Caki2 (cell line): ENCODE results near the gene ZNF536. TPM values are rescaled to one million over a fixed set of nuclear protein-coding genes. Genes with fewer than 3 reads are reported as not detected.
"Not testable (repeated sequence)": the region's sequence is repeated elsewhere in the genome, so short reads cannot be mapped to it uniquely, and the experiment has no call there.

Source experiments
- DNase-seq: peaks from one replicate; pipeline ENCODE4 v3.0.0-alpha.2; 2015; ENCODE audit warnings: low read depth
- in situ Hi-C: cut with HindIII; loops from 2 replicates; pipeline ENCODE4 v1.10.0; 2016; ENCODE audit warnings: low sequenced_read_pairs, low pct_unique_long_range_greater_than_20kb, mixed read lengths
- total RNA-seq: library from RNA; depleted of rRNA; stranded (reverse); fragments of >200 nt; shearing (Covaris generic); gene quantifications from 2 replicates; pipeline ENCODE4 v1.2.3, GENCODE V29; 2014; ENCODE audit warnings: low replicate concordance

The ZNF536 gene
- total RNA-seq, 1 experiment from 2014 or later = not detected

- DNase-seq = no peak
- in situ Hi-C loops = no loop called here
These were observed 77.0 kb downstream of the ZNF536 start for GRCh38 chr19:30449078-30449590.

- in situ Hi-C loops = no loop called here
- no peak for DNase-seq
These were observed 77.5 kb downstream of the ZNF536 start for GRCh38 chr19:30449673-30450072.

- DNase-seq = no peak
- in situ Hi-C loops = no loop called here
These were observed 77.9 kb downstream of the ZNF536 start for GRCh38 chr19:30450100-30450499.

- in situ Hi-C loops = no loop called here
- DNase-seq = no peak
These were observed 78.7 kb downstream of the ZNF536 start for GRCh38 chr19:30450835-30451321.

- no peak for DNase-seq
- in situ Hi-C loops = no loop called here
These were observed 80.7 kb downstream of the ZNF536 start for GRCh38 chr19:30452931-30453330.

- in situ Hi-C loops = no loop called here
- no peak for DNase-seq
These were observed 81.6 kb downstream of the ZNF536 start for GRCh38 chr19:30453743-30454142.

GRCh38 chr19:30455881-30456280 is 83.7 kb downstream of the ZNF536 start:
- no peak for DNase-seq
- in situ Hi-C loops = no loop called here

- DNase-seq = no peak
- in situ Hi-C loops = no loop called here
These were observed 85.3 kb downstream of the ZNF536 start for GRCh38 chr19:30457484-30457883.

GRCh38 chr19:30459859-30460258 is 87.7 kb downstream of the ZNF536 start:
- DNase-seq = no peak
- in situ Hi-C loops = no loop called here

- in situ Hi-C loops = no loop called here
- DNase-seq = no peak
These were observed 92.0 kb downstream of the ZNF536 start for GRCh38 chr19:30464162-30464561.

- in situ Hi-C loops, DNase-seq: not testable (repeated sequence)
These were observed 94.4 kb downstream of the ZNF536 start for GRCh38 chr19:30466598-30466997.

GRCh38 chr19:30467239-30467638 is 95.1 kb downstream of the ZNF536 start:
- DNase-seq = no peak
- in situ Hi-C loops = no loop called here

GRCh38 chr19:30469774-30470173 is 97.6 kb downstream of the ZNF536 start:
- in situ Hi-C loops = no loop called here
- DNase-seq = no peak

GRCh38 chr19:30471441-30471840 is 99.3 kb downstream of the ZNF536 start:
- DNase-seq = no peak

GRCh38 chr19:30473334-30473867 is 101.2 kb downstream of the ZNF536 start:
- DNase-seq = no peak

More at GRCh38 chr19:30471441-30471840, 99.3 kb downstream of the ZNF536 start:
- in situ Hi-C loops = no loop called here

GRCh38 chr19:30476997-30477396 is 104.8 kb downstream of the ZNF536 start:
- in situ Hi-C loops = no loop called here
- DNase-seq = no peak

More at GRCh38 chr19:30473334-30473867, 101.2 kb downstream of the ZNF536 start:
- in situ Hi-C loops = no loop called here

- no peak for DNase-seq
These were observed 107.0 kb downstream of the ZNF536 start for GRCh38 chr19:30479231-30479630.

GRCh38 chr19:30480097-30480496 is 107.9 kb downstream of the ZNF536 start:
- no peak for DNase-seq
- in situ Hi-C loops = no loop called here

More at GRCh38 chr19:30479231-30479630, 107.0 kb downstream of the ZNF536 start:
- in situ Hi-C loops = no loop called here

- in situ Hi-C loops = no loop called here
- no peak for DNase-seq
These were observed 108.9 kb downstream of the ZNF536 start for GRCh38 chr19:30481063-30481462.

- in situ Hi-C loops = no loop called here
These were observed 109.6 kb downstream of the ZNF536 start for GRCh38 chr19:30481823-30482222.

More at GRCh38 chr19:30481823-30482222, 109.6 kb downstream of the ZNF536 start:
- no peak for DNase-seq
